Choroid plexus epithelial cell (primary cell): Measurements from ENCODE around the gene LRRC10B.

Source experiments
- DNase-seq: peaks from one replicate; pipeline ENCODE4 v3.0.0-alpha.2; 2010; ENCODE audit warnings: low read depth
- H3K4me3 ChIP-seq: 2 replicates; pipeline ENCODE4 v1.5.1; 2011; ENCODE audit warnings: low read depth, mild to moderate bottlenecking, control low read depth, low read length, moderate library complexity
- CTCF ChIP-seq: conservative IDR thresholded peaks from 2 replicates; pipeline ENCODE4 v1.5.1; 2011; ENCODE audit warnings: low read depth, mild to moderate bottlenecking, control low read depth, inconsistent platforms, low read length, moderate library complexity

Gene LRRC10B

GRCh38 chr11:61524963-61525587 lies 16.5 kb downstream of the LRRC10B start:
- no peak for TF ChIP-seq CTCF
- no peak for DNase-seq

GRCh38 chr11:61526229-61526628 lies 17.7 kb downstream of the LRRC10B start:
- H3K4me3 ChIP-seq = no peak overlapping the region
- no peak for TF ChIP-seq CTCF
- no peak for DNase-seq

More at GRCh38 chr11:61524963-61525587, 16.5 kb downstream of the LRRC10B start:
- H3K4me3 ChIP-seq = no peak overlapping the region

GRCh38 chr11:61526956-61527731 lies 18.6 kb downstream of the LRRC10B start:
- TF ChIP-seq CTCF = no peak
- no peak overlapping the region for H3K4me3 ChIP-seq
- no peak for DNase-seq

- TF ChIP-seq CTCF = no peak
- no peak for DNase-seq
- no peak overlapping the region for H3K4me3 ChIP-seq
These were observed 19.6 kb downstream of the LRRC10B start for GRCh38 chr11:61528114-61528513.

- no peak for TF ChIP-seq CTCF
- peak; percentile 8 for DNase-seq
- H3K4me3 ChIP-seq = no peak overlapping the region
These were observed 21.1 kb downstream of the LRRC10B start for GRCh38 chr11:61529537-61530225.

- TF ChIP-seq CTCF = no peak
- H3K4me3 ChIP-seq = no peak overlapping the region
- no peak for DNase-seq
These were observed 22.5 kb downstream of the LRRC10B start for GRCh38 chr11:61531044-61531443.
